Activated B cell treated with CpG ODN at 0.5 μM for 24 hours (primary cell): Measurements from ENCODE around the gene STUM. TPM values are rescaled to one million over a fixed set of nuclear protein-coding genes. Genes with fewer than 3 reads are reported as not detected.
A peak's percentile ranks its signal among the peaks of the same experiment; 100 is the strongest.

Source experiments
- ATAC-seq: fragments of 200-7000 bp; cut with Tn5 transposase; one replicate; pipeline ENCODE4 v1.10.0; 2021; ENCODE audit warnings: low read depth, mild to moderate bottlenecking, moderate library complexity
- CTCF ChIA-PET: fragments of 350-600 bp; sonication (Branson Sonifier 250); formaldehyde crosslinking; loops from one replicate; lab custom pipeline; 2021; ENCODE audit warnings: antibody characterized with exemption; lab: Charles Lee
- POLR2A ChIA-PET: fragments of 350-600 bp; sonication (Branson Sonifier 250); formaldehyde crosslinking; loops from one replicate; lab custom pipeline; 2021; ENCODE audit warnings: antibody characterized with exemption; lab: Charles Lee
- DNase-seq: peaks from one replicate; pipeline ENCODE4 v3.0.0; 2022
- H3K27ac Mint-ChIP-seq: one replicate; pipeline ENCODE4 v1.8.0; 2020; ENCODE audit warnings: mixed read lengths
- H3K27me3 Mint-ChIP-seq: one replicate; pipeline ENCODE4 v1.8.0; 2021; ENCODE audit warnings: mixed read lengths
- H3K36me3 Mint-ChIP-seq: one replicate; pipeline ENCODE4 v1.8.0; 2021; ENCODE audit warnings: low read depth, mixed read lengths
- H3K4me1 Mint-ChIP-seq: one replicate; pipeline ENCODE4 v1.8.0; 2021; ENCODE audit warnings: mixed read lengths
- H3K4me3 Mint-ChIP-seq: one replicate; pipeline ENCODE4 v1.8.0; 2020; ENCODE audit warnings: mild to moderate bottlenecking, mixed read lengths
- H3K9me3 Mint-ChIP-seq: one replicate; pipeline ENCODE4 v1.8.0; 2020; ENCODE audit warnings: mixed read lengths
- intact Hi-C: fragments of 100-400 bp; cut with micrococcal nuclease; formaldehyde crosslinking; loops from one replicate; pipeline ENCODE4 v1.15.1; 2024
- total RNA-seq: library from RNA; stranded (reverse); gene quantifications from 2 replicates; pipeline ENCODE4 v1.2.3, GENCODE V29; 2022
- TF ChIP-seq, protein P1 (sequence below): fragments of 200-600 bp; IDR thresholded peaks from one replicate; pipeline ENCODE4 v1.8.0; 2022; ENCODE audit warnings: antibody characterized with exemption, mild to moderate bottlenecking

The STUM gene
- total RNA-seq, 1 donor from 2014 or later = 0.33 TPM

GRCh38 chr1:226648421-226648820 is 99.9 kb downstream of the STUM start:
- no peak for DNase-seq
- peaks cover 61% of the 10 kb centered on the region for H3K36me3 Mint-ChIP-seq
- no peak overlapping the region for H3K4me3 Mint-ChIP-seq
- TF ChIP-seq, protein P1, sequence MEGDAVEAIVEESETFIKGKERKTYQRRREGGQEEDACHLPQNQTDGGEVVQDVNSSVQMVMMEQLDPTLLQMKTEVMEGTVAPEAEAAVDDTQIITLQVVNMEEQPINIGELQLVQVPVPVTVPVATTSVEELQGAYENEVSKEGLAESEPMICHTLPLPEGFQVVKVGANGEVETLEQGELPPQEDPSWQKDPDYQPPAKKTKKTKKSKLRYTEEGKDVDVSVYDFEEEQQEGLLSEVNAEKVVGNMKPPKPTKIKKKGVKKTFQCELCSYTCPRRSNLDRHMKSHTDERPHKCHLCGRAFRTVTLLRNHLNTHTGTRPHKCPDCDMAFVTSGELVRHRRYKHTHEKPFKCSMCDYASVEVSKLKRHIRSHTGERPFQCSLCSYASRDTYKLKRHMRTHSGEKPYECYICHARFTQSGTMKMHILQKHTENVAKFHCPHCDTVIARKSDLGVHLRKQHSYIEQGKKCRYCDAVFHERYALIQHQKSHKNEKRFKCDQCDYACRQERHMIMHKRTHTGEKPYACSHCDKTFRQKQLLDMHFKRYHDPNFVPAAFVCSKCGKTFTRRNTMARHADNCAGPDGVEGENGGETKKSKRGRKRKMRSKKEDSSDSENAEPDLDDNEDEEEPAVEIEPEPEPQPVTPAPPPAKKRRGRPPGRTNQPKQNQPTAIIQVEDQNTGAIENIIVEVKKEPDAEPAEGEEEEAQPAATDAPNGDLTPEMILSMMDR = no peak
- POLR2A ChIA-PET = interaction anchor here (0.8 to 18.4 kb wide), 3 partner anchors 13 to 89 kb away, joined by 3 to 451 read pairs (median 10); no protein-coding TSS in a partner anchor
- intact Hi-C loops = no loop called here
- no peaks in the 10 kb centered on the region for H3K9me3 Mint-ChIP-seq
- no peak for ATAC-seq
- H3K27ac Mint-ChIP-seq = peak overlapping the region; percentile 24
- peaks cover 57% of the 10 kb centered on the region for H3K4me1 Mint-ChIP-seq
- CTCF ChIA-PET = no interaction called here
- H3K27me3 Mint-ChIP-seq = no peaks in the 10 kb centered on the region

- H3K9me3 Mint-ChIP-seq = no peaks in the 10 kb centered on the region
- intact Hi-C loops = no loop called here
- H3K4me1 Mint-ChIP-seq = peaks cover 49% of the 10 kb centered on the region
Observed at GRCh38 chr1:226649244-226649643, 100.7 kb downstream of the STUM start.

GRCh38 chr1:226649780-226650179 is 101.2 kb downstream of the STUM start:
- peaks cover 55% of the 10 kb centered on the region for H3K36me3 Mint-ChIP-seq
- DNase-seq = no peak
- TF ChIP-seq, protein P1 = no peak
- ChIA-PET POLR2A (interaction anchor here (0.8 to 18.4 kb wide), 4 partner anchors 26 to 89 kb away, joined by 3 to 451 read pairs (median 4); no protein-coding TSS in a partner anchor), CTCF (interaction anchor here (0.6 to 3.0 kb wide), 8 partner anchors 8 to 180 kb away, joined by 3 to 12 read pairs (median 4); no protein-coding TSS in a partner anchor)
- peak overlapping the region; percentile 11 for H3K27ac Mint-ChIP-seq
- intact Hi-C loops = no loop called here
- no peak overlapping the region for H3K4me3 Mint-ChIP-seq
- no peaks in the 10 kb centered on the region for H3K9me3 Mint-ChIP-seq
- no peak for ATAC-seq
- H3K27me3 Mint-ChIP-seq = no peaks in the 10 kb centered on the region
- peaks cover 43% of the 10 kb centered on the region for H3K4me1 Mint-ChIP-seq

More at GRCh38 chr1:226649244-226649643, 100.7 kb downstream of the STUM start:
- H3K36me3 Mint-ChIP-seq = peaks cover 59% of the 10 kb centered on the region
- DNase-seq (no peak), ATAC-seq (no peak)
- no peak overlapping the region for H3K4me3 Mint-ChIP-seq
- TF ChIP-seq, protein P1 = no peak
- H3K27ac Mint-ChIP-seq = peak overlapping the region; percentile 24
- CTCF ChIA-PET = interaction anchor here (0.8 to 3.0 kb wide), 5 partner anchors 9 to 179 kb away, joined by 3 to 12 read pairs (median 5); no protein-coding TSS in a partner anchor
- no peaks in the 10 kb centered on the region for H3K27me3 Mint-ChIP-seq
- POLR2A ChIA-PET = interaction anchor here (0.8 to 18.4 kb wide), 5 partner anchors 13 to 89 kb away, joined by 3 to 451 read pairs (median 4); no protein-coding TSS in a partner anchor

DNA sequence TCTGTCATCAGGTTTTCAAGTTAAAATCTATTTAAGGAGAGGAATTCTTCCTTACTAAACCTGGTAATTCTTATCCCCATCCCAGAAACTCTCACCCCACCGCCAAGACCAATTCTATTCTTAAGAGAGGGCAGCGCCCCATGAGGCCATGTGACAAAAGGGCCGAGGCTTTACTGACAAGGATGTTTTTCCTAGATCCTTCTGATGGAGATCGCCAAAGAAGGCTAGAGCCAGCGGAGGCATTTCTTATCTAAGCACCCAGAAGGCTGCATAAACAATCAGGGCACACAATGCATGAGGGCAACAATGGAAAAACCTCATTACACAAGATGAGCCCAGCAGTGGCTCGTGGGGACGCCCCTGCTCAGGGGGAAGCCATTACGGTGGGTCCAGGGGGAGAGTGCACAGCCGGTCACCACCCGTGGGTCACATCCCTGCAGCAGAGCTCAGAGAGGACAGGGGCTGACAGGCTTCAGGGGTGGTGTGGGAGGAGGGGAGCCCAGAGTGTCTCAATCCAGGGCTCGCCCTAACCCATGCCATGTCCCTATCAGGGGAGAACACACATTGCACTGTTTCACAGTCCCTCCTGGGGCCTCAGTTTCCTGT is 101.8 kb downstream of the STUM start:
- DNase-seq = no peak
- intact Hi-C loops = no loop called here
- ATAC-seq = no peak
- Mint-ChIP-seq H3K36me3 (peaks cover 52% of the 10 kb centered on the region), H3K4me1 (peaks cover 38% of the 10 kb centered on the region), H3K27ac (peak overlapping the region; percentile 72), H3K9me3 (no peaks in the 10 kb centered on the region), H3K27me3 (no peaks in the 10 kb centered on the region), H3K4me3 (no peak overlapping the region)
- TF ChIP-seq, protein P1 = no peak
- CTCF ChIA-PET = interaction anchor here (0.6 to 3.0 kb wide), 7 partner anchors 8 to 179 kb away, joined by 3 to 12 read pairs (median 4); no protein-coding TSS in a partner anchor
- POLR2A ChIA-PET = interaction anchor here (0.8 to 18.4 kb wide), 5 partner anchors 13 to 88 kb away, joined by 3 to 451 read pairs (median 4); no protein-coding TSS in a partner anchor
